NCI-H2107 treated with DMSO at 0.1 percent for 48 hours (cell line): ENCODE data around the gene KCNH4.
"Not testable (repeated sequence)": the region's sequence is repeated elsewhere in the genome, so short reads cannot be mapped to it uniquely, and the experiment has no call there.

Experiments used
- DNase-seq: peaks from one replicate; lab custom pipeline; 2025; ENCODE audit not compliant: unreplicated experiment; lab: John Stamatoyannopoulos, UW

KCNH4 gene

DNA sequence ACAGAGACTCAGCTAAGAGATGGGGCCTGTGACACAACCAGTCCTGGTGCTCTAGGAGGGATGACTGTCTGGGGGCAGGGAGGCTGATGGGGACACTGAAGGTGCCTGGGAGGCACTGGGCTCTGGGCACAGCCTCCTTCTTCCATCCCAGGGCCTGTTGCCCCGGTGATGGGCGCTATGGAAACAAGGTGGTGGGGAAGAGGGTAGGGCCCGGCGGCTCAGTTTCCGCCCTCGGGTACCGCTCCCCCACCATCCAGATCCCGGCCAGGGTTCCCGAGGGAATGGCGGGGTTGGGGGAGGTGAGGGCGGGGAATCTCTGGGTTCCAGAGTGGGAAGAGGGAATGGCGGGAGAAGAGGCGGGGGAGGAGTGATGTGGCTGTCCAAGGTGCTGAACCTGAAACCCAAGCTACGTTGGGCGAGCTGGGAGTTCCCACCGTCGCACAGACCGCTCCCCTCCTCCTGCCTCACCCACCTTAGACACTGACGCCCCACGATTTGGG is 981 bp downstream of the KCNH4 start:
- peak; percentile 36 for DNase-seq

DNA sequence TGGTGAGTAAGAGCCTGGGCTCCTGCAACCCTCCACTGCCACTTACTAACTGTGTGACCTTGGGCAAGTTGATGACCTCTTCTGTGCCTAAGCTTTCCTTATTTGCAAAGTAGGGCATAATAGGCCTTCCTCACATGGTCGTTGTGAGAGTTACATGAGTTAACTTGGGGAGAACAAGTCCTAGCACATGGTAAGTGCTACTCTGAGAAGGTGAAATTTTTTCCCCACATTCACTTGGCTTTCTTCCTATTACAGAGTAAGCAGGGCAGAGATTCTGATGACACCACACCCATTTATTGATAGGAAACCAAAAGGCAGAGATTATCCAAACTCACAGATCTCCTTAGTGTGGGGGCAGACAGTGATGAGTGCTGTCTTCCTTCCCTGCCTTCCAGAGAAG is 1.6 kb downstream of the KCNH4 start:
- no peak for DNase-seq

DNA sequence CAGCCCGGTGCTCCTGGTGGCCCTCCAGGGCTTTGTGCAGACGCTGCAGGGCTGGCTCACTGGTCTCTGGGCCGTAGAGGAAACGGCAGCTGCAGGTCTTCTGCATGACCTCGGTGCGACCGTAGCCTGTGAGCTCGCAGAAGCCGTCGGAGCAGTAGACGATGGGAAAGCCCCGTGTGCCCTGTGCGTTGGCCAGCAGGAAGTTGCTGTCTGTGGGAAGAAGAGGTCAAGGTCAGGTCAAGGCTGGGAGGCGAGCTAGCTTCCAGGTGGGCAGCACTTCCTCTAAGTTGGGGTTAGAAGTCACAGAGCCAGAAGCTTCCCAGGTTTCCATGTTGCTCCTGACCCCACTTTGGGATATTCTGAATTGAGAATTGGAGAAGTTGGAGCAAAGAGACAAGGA is 2.1 kb downstream of the KCNH4 start:
- DNase-seq, result no peak

DNA sequence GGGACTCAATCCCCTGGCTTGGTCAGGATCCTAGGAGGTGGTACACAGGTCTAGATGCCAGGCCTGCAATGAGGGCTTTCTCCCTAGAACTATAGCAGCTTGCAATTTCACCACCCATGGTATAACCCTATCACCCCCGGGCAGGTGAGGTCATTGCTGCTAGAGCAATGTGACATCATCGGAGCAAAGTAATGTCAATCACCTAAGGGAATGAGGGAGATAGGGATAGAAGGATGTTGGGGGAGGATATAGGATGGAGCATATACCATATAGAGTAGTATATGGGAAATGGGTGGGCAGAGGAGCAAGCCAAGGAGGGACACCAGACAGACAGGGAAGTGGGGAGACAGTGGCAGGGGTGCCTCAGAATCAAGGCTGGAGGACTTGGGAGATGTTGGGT is 3.3 kb downstream of the KCNH4 start:
- no peak for DNase-seq

DNA sequence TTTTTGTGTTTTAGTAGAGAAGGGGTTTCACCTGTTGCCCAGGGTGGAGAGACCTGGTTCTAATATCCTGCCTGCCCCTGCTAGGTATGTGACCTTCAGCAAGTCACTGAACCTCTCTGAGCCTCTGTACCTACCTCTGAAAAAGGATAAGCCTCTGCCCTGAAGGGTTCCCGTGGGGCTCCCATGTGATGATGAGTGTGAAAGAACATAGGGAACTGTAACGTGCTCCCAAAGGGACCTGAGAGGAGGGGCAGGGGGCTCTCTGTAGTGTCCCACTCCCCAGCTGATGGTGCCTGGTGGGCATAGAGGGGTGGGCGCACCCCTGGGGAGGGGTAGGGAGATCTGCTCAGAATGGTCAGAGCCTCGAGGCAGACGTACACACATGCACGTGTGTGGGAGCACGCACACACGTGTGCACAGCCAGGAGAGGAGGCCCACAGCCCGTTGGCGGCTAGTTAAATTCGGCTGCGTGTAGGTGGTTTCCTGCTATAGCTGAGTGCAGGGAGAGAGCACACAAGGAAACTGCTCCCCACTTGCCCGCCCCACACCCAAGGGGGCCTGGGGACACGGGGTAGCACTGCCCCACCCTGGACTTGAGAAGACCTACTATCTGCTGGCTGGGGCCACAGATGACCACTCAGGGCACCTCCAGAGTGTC is 6.7 kb downstream of the KCNH4 start:
- DNase-seq, result no peak

DNA sequence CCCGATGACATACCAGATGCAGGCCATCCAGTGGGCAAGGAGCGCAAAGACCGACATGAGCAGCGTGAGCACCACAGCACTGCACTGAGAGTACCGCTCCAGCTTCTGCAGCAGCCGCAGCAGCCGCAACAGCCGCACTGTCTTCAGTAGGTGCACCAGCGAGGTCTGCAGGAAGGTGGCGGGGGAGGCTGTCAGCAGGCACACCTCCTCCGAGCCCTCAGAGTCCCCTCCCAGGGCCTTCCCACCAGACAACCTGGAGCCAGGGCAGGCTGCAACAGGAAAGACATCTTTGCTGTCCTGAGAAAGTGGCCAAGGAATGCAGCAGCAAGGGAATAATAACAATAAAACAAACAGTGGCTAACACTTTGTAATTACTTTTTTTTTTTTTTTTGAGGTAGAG is 9.1 kb downstream of the KCNH4 start:
- no peak for DNase-seq

DNA sequence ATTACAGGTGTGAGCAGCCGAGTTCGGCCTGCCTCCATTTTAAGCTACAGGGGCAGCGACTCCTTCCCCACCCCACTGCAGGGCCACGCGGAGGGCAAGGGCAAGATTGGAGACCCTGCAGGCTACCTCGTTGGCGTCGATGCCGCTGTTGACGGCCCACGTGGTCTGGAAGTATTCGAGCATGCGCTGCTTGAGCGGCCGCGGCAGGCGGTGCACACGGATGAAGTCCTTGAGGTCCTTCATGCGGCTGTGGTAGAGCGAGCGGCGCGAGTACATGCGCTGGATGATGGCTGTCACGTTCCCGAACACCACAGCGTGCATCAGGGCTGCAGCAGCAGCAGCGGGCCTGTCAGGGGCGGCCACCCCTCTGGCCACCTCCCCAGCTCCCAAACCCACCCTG is 11.6 kb downstream of the KCNH4 start:
- no peak for DNase-seq

DNA sequence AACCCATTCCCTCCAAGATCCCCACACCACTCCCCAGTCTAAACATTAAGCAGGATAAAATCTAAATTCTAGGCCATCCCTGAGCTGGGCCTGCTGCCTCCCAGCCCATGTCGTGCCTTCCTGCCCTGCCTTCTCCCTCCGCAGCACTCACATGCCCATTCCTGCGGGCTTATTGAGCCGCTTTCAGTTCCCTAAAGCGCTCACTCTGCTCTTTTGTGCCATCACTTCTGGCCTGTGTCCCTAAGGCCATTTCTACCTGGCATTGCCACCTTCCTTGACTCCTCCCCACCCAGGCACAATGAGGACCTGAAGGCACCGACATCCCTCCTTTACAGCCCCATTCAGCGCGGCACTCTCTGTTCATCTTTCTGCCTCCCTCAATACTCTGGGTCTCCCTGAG is 13.1 kb downstream of the KCNH4 start:
- no peak for DNase-seq

DNA sequence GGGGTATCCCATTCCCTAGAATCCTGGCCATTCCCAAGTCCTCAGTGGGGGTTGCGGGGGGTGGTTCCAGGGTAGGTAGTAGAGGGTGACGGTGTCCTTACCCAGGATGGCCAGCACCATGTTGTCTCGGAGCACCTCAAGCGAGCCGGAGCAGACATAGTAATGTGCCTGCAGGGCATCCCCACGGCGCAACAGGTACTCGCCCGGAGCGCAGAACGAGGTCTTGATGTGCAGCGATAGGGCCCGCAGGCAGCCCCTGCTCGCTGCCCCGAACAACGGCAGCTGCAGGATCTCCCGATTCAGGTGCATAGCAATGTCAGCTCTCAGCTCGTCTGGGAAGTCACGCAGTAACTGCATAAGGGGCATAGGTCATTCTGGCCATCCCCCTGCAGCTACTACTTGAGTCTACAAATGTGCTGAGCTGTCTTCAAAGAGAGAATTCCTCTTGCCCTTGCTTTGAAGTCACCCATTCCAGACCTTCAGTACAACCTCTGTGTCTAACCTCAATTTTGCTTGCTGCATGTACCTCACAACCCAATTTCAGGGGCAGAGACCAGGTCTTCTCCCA is 14.7 kb downstream of the KCNH4 start:
- no peak for DNase-seq

DNA sequence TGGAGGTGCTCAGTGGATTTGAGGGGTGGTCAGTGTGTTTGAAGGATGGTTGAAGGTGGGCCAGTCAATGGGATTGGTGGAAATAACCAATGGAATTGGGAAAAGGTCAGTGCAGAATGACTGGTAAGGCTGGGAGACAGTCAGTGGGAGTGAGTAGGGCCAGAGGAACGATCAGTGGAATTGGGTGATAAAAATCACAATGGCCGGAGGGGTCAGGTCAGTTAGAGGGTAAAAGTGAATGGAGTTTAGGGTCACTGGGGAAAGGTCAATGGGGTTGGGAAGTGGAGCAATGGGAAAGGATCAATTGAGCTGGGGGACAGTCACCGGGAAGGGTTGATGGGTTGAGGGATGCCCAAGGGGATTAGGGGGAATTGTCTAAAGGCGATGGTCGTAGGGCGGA is 15.2 kb downstream of the KCNH4 start:
- DNase-seq, result no peak

DNA sequence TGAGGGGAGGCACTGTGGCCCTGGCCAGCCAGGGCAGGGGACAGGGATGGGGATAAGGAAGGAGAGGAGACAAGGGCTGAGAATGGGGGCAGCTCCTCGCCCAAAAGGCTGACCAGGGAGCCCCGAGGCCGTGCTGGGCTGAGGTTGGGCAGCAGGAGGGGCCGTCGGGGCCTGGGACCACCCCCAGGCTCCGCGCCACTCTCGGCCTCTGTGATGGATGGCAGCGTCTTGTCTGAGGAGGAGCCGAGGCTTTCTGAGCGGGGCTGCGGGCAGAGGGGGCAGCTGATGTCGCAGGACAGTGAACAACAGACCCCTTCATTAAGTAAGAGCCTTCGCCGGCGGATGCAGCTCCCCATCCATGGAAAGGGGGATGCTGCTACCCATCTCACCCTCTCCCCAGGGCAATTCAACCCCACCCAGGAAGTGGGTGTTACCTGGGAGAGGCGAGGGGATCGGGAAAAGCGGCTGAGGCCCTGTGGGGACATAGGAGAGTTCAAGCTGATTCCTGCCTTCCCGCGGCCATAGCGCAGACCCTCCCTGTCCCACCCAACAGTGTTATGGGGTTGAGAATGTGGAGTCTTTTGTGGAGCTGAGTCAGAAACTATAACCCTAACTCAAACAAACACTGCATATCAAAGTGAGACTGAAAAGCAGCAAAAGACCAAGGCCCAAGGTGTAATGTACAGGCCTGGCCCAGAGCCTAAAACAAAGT is 17.1 kb downstream of the KCNH4 start:
- no peak for DNase-seq

DNA sequence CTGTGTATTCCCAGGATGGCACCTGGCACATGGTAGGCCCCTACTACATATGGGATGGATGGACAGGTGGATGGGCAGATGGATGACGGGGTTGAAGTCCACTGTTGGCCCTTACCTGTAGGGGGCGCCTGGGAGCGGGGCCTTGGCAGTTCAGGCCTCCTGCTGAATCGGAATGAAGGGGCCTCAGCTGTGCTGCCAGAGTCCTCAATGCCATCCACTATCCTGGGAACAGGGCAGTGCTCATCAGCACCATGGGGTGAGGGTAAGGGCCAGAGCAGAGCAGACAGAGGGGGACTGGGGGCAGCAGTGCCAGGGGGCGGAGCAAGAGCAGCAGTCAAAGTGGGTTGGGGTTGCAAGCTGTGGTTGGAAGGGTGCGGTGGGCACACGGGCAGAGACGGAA is 17.8 kb downstream of the KCNH4 start:
- DNase-seq, result no peak

DNA sequence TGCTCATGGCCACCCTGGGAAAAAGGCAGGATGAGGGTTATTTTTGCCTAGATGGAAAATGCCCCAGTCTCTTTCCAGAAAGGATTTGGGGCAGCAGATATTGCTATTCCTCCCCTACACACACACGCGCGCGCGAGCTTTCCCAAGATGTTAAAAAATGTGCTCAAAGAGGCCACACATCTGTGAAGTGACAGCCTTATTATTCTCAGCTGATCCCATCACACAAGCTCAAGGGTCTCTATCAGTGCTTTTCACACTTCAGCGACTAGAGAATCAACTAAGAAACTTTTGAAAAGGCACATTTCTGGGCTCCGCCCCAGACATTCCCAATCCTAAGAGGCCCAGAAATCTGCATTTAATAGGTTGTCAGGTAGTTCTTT is 20.4 kb downstream of the KCNH4 start:
- no peak for DNase-seq

DNA sequence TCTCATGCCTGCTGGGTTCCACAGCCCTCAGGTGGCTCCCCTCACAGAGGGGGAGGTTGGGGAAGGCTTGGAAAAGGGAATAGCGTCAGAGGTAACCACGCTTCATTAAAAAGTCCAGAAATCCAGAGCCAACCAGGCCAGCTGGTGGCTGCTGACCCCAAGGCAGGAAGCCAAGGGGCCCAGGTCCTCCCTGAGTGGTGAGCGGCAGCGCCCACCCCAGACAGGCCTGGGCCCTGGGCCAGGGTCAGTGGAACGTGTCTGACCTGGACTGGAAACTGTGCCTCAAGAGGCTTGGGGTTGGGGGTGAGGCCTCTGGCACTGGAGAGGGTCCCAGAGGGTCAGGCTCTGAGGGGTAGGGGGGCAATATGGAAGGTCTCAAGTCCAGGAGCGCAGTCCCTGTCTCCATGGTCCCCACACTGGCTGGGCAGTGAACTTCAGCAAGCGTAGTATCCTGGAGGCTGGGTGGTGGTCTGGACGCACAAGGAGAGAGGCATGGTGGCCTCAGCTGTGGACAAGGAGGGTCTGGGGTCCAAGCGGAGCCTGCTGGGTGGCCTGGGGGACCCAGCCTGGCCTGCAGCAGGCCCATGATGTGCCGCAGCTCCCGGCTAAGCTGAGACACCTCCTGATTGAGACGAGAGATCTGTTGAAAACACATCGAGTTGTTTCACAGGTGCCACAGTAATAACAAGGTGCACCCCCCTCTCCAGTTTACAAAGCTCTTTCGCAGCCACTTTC is 21.0 kb downstream of the KCNH4 start:
- no peak for DNase-seq

DNA sequence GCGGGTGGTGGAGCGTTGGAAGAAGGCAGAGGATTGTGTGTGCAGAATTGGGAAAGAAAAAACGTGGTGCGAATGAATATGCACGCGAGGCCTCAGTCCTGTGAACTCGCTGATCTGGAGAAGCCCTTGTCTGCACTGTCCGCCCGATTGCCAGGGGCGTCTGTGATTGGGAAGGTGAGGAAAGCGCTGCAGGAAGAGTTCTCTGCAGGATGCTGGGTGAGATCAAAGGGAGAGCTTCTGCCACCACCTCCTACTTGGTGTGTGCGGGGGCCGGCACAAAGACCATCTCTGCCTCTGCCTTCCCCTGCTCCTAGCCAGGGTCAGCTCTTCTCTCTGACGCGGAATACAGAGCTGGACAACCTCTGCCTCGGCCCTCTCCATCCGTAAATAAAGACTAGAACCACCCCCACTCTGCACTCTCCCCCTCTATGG is 25.3 kb downstream of the KCNH4 start:
- no peak for DNase-seq

DNA sequence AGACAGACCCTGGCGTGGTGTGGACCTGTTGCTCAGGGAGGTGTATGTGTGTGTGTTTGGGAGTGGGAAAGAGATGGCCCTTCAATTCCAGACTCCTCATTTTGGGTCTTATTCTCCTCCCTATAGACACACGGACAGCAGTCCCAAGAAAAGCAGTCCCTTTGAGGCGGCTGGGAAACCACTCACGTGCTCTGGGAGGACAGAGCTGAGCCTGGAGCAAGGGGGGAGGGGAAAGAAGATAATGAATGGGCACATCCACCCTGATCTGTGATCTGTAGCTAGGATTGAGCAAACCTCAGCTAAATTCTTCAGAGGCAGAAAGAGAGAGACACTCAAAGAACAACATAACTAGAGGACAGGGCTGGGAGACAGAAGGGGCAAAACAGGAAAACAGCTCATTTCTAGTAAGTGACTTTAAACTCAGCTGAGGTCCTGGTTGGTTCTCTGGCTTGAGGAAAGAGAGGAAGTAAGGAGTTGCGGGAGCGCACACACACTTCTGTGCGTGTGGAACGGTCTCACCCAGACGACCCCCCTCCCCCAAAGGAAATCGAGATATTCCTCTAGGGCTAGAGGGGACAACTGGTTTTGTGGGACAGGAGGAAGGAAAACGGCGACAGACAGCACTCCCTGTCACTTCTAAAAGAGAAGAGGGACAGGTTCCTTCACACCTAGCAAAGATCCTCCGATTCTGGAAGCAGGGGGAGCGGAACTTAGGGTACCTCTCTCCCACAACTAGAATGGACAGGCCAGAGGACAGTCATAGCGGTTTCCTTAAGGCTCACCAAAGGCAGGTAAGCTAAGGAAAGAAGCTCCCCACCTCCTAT is 26.8 kb downstream of the KCNH4 start:
- no peak for DNase-seq

DNA sequence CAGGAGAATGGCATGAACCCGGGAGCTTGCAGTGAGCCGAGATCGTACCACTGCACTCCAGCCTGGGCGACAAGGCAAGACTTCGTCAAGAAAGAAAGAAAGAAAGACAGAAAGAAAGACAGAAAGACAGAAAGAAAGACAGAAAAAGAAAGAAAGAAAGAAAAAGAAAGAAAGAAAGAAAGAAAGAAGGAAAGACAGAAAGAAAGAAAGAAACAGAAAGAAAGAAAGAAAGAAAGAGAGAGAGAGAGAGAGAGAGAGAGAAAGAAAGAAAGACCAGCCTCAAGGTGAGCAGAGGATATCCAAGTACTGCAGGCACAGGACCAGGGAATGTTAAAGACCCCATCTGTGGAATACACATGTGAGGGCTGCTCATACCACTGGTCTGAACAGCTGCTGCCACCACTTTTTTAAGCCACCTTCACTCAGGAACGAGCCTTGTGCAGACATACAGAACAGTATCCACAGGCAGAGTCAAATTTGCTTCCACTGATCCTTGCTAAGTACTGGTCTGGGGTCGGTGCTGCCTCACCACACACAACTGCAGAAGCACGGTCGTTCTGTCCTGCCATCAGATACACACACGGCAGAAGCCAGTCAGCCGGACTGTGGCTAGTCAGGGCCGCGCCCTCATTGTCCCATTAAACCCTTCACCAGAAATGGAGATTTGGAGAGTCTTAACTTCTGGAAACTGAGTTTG is 33.9 kb downstream of the KCNH4 start:
- DNase-seq, result no peak

DNA sequence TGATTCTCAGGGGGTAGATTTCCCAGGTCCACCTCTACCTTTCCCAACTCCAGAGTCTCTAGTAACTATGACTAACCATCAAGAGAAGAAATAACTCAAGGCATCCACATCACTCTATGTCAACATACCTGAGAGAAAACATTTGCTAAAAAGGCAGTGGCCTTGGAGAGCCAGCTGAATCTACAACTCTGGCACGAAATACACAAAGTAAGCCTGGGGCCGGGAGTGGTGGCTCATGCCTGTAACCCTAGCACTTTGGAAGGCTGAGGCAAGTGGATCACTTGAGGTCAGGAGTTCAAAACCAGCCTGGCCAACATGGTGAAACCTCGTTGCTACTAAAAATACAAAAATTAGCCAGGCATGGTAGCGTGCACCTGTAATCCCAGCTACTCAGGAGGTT is 37.8 kb downstream of the KCNH4 start:
- not testable (repeated sequence) for DNase-seq

DNA sequence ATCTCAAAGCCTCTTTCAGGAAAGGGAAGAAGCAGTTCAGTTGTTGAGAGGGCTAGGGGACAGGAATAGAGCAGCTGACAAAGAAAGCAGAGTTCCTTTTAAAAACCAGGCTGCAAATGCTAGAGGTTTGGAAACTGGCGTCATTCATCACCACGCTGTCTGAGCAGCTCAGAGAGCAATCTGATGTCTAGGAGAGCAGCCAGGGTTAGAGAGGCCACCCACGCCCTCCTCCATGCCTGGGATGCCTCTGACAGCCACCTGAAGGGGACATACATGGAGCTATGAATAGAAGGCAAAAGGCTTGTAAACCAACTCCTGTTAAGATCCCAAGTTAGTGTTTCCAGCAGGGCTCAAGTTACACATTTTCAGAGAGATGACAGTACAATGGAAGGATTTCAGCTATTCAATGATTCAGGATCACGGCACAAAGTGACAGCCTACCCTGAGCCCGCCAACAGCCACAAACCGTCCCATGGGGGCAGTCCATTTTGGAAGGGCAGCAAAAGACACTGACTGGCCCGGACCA is 38.5 kb downstream of the KCNH4 start:
- DNase-seq, result peak; percentile 52

DNA sequence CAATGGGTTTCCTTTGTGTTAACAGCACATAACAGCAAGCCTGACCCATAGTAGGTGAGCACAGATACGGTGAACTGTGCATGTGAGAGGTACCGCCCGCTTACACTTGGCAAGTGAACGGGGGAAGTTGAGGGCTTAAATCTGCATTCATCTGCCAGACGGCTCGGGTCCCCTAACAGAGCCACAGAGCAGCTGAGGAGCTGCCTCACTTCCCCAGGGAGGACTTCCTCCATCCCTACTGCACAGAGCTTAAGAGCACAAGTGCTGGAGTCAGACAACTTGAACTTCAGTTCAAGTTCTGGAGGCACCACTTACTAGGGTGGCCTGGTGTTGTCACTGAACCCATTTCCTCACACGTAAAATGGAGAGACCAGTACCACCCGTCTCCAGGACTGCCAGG is 39.6 kb downstream of the KCNH4 start:
- no peak for DNase-seq
